Suprapubic skin (tissue), 4 donors: ENCODE data around the gene NLE1.

Experiments used
- EP300 ChIP-seq: sonication (generic); formaldehyde crosslinking; IDR thresholded peaks from one replicate; pipeline ENCODE4 v1.6.1; 2017; ENCODE audit warnings: antibody characterized with exemption
- POLR2A ChIP-seq, 2 donors: fragments of 450-650 bp; IDR thresholded peaks; one replicate each; pipeline ENCODE4 v1.6.1; 2017; ENCODE audit warnings: antibody characterized with exemption in 2 of 2, mild to moderate bottlenecking in 2 of 2, moderate library complexity in 2 of 2
- POLR2AphosphoS5 ChIP-seq, 3 donors: sonication (generic); formaldehyde crosslinking; IDR thresholded peaks; one replicate each; pipeline ENCODE4 v1.6.1; 2017; ENCODE audit warnings: antibody characterized with exemption in 3 of 3
- TF ChIP-seq, protein P1 (sequence below), 2 donors: fragments of 200-600 bp in 1 of 2; fragments of 450-650 bp in 1 of 2; sonication (generic) in 1 of 2; IDR thresholded peaks; one replicate each; pipeline ENCODE4 v1.5.1; 2016 to 2019; ENCODE audit warnings: antibody characterized with exemption in 2 of 2, mild to moderate bottlenecking in 1 of 2, moderate library complexity in 1 of 2

DNA sequence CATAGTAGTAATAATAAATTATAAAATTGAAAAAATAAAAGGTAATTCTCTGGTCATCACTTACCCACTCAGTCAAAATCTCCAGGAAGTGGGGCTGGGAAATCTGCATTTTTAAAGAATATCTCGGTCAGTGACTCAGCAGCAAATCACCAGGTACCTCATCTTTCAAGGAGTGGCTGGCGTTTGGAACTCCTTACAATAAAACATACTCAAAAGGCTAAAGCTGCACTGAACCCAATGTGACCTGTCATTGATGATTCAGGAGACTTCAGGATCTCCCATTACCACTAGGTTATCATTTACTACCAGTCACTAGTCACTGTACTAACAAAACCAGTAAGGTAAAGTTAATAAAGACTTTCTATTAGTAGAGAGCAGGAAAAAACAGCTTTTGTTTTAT, 57.1 kb downstream of the NLE1 start:
- no peak for TF ChIP-seq POLR2A (IDR thresholded peaks at IDR 0.05)
- TF ChIP-seq, protein P1, sequence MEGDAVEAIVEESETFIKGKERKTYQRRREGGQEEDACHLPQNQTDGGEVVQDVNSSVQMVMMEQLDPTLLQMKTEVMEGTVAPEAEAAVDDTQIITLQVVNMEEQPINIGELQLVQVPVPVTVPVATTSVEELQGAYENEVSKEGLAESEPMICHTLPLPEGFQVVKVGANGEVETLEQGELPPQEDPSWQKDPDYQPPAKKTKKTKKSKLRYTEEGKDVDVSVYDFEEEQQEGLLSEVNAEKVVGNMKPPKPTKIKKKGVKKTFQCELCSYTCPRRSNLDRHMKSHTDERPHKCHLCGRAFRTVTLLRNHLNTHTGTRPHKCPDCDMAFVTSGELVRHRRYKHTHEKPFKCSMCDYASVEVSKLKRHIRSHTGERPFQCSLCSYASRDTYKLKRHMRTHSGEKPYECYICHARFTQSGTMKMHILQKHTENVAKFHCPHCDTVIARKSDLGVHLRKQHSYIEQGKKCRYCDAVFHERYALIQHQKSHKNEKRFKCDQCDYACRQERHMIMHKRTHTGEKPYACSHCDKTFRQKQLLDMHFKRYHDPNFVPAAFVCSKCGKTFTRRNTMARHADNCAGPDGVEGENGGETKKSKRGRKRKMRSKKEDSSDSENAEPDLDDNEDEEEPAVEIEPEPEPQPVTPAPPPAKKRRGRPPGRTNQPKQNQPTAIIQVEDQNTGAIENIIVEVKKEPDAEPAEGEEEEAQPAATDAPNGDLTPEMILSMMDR (IDR thresholded peaks at IDR 0.05) = no peak
- TF ChIP-seq EP300 = no peak
- TF ChIP-seq POLR2AphosphoS5 (IDR thresholded peaks at IDR 0.05) = no peak
